Bronchial epithelial cell (primary cell): ENCODE results near the gene PIGR. TPM values are rescaled to one million over a fixed set of nuclear protein-coding genes. Genes with fewer than 3 reads are reported as not detected.

Experiments used
- DNase-seq: peaks from one replicate; pipeline ENCODE4 v3.0.0-alpha.2; 2010; ENCODE audit warnings: low read depth
- FAIRE-seq: peaks from 2 replicates; lab custom pipeline; 2011; peaks lifted over from hg19 to GRCh38; lab: Jason Lieb, UNC
- H3K27me3 ChIP-seq: 2 replicates; pipeline ENCODE4 v1.5.1; 2011; ENCODE audit warnings: low read length; ENCODE audit not compliant: control insufficient read depth, insufficient read depth
- H3K36me3 ChIP-seq: 2 replicates; pipeline ENCODE4 v1.5.1; 2011; ENCODE audit warnings: low read length; ENCODE audit not compliant: control insufficient read depth, insufficient read depth
- H3K4me3 ChIP-seq: 2 replicates; pipeline ENCODE4 v1.5.1; 2011; ENCODE audit warnings: mild to moderate bottlenecking, low read depth, low read length, control low read depth
- total RNA-seq: library from RNA; depleted of rRNA; stranded (reverse); fragments of >200 nt; gene quantifications from 2 replicates; pipeline ENCODE4 v1.2.1, GENCODE V29; 2014
- TF ChIP-seq, protein P1 (sequence below): IDR thresholded peaks from 2 replicates; pipeline ENCODE4 v1.5.1; 2011; ENCODE audit warnings: mild to moderate bottlenecking, moderate library complexity, low read length, control low read depth, inconsistent platforms; ENCODE audit not compliant: insufficient read depth, severe bottlenecking

The PIGR gene
- total RNA-seq, 1 donor from 2014 or later, result under 0.01 TPM

DNA sequence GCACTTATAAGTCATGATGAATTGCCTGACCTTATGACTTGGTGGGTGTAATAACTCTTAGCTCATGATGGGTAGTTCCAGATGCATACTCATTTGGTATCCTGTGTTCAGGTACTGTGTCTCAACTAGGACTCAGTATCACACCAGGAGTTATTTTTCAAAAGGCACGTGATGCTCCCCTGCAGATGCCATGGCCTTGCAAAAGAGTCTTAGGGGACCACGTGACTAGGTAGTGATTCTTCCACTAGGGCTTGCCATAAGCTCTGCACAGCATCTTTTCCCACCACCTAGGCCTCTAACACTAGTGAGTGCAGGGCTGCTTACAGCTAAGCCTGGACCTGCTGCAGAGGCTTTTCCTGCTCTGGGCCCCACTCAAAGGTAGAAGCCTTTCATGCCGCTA is 27.9 kb upstream of the PIGR start:
- FAIRE-seq (no peak), DNase-seq (no peak)

DNA sequence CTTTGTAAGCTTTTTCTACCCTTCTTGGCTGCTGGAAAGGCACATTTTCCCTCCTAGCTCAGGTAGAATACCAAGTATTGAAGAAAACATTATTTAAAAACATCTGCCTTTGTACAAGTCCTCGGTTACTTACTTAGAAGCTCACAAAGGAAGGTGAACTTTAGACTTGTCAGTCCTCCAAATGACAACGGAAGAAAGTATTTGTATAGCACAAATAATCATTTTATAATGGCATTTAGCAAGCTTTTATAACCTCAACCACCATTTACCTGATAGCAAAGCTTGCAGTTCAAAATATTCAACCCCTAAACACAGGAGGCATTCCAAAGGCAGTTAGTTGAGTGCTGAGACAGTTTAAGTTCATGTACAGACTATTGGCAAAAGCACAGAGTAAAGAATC is 26.5 kb upstream of the PIGR start:
- TF ChIP-seq, protein P1, sequence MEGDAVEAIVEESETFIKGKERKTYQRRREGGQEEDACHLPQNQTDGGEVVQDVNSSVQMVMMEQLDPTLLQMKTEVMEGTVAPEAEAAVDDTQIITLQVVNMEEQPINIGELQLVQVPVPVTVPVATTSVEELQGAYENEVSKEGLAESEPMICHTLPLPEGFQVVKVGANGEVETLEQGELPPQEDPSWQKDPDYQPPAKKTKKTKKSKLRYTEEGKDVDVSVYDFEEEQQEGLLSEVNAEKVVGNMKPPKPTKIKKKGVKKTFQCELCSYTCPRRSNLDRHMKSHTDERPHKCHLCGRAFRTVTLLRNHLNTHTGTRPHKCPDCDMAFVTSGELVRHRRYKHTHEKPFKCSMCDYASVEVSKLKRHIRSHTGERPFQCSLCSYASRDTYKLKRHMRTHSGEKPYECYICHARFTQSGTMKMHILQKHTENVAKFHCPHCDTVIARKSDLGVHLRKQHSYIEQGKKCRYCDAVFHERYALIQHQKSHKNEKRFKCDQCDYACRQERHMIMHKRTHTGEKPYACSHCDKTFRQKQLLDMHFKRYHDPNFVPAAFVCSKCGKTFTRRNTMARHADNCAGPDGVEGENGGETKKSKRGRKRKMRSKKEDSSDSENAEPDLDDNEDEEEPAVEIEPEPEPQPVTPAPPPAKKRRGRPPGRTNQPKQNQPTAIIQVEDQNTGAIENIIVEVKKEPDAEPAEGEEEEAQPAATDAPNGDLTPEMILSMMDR, result no peak
- no peaks in the 10 kb centered on the region for H3K36me3 ChIP-seq
- no peak overlapping the region for H3K4me3 ChIP-seq
- FAIRE-seq (no peak), DNase-seq (no peak)
- no peaks in the 10 kb centered on the region for H3K27me3 ChIP-seq

More for the DNA sequence above, 27.9 kb upstream of the PIGR start:
- no peak overlapping the region for H3K4me3 ChIP-seq
- TF ChIP-seq, protein P1, result no peak
- no peaks in the 10 kb centered on the region for H3K27me3 ChIP-seq
- H3K36me3 ChIP-seq, result no peaks in the 10 kb centered on the region

DNA sequence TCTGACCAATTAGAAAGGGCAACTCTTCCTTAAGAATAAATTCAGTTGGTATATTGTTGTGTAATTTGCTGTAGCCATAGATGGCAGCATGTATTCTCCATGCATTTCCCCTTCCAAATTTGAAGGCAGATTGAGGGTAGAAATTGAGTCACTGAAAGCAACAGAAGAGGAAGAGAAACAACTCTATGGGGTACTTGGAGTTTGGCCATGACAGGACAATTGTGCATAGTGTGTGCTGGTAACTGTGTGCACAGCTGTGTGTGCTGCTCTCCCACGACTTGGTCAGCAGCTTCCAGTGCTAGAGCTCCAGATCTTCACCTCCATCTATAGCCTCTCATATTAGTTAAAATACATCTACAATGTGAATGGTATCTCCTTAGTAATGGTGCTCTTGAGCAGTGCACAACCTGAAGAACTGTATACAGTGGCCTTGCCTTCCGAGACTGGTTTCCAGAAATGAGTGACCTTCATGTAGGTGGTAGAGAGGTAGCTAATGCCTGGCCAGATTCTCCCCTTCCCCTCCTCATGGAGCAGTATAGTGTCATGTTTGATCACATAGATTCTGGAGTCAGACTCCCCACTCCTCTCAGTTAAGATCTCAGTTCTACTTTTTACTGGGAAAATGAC is 24.9 kb upstream of the PIGR start:
- FAIRE-seq, result no peak
- Histone ChIP-seq H3K4me3 (no peak overlapping the region), H3K27me3 (no peaks in the 10 kb centered on the region), H3K36me3 (no peaks in the 10 kb centered on the region)
- no peak for DNase-seq
- TF ChIP-seq, protein P1, result no peak

DNA sequence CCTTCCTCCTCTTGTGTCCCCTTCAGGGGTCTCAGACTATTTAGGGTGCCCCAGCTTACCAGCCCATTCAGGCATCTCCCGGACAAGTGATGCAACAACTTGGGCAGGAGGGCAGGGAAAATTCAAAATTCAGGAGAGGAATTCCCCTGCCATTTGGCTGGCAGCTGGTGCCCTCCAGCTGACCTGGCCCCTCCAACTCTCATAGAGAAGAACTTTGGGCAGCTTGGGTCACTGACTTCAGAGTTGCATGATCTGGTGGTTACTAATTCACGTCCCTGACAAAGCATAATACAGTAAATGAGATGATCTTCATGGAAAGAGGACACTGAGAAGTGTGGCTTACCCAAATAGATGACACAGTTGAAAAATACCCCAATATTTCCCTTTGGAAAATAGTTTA is 24.2 kb upstream of the PIGR start, which contains the start of gene FCAMR:
Gene FCAMR (minus strand): TSS at position 15 of the 400 bp plus-strand sequence. CDS start 335 bp downstream, outside the sequence.
- H3K27me3 ChIP-seq, result no peaks in the 10 kb centered on the region
- FAIRE-seq (no peak), DNase-seq (no peak)
- TF ChIP-seq, protein P1, result no peak
- H3K36me3 ChIP-seq, result no peaks in the 10 kb centered on the region
- H3K4me3 ChIP-seq, result no peak within 1 kb of the TSS

DNA sequence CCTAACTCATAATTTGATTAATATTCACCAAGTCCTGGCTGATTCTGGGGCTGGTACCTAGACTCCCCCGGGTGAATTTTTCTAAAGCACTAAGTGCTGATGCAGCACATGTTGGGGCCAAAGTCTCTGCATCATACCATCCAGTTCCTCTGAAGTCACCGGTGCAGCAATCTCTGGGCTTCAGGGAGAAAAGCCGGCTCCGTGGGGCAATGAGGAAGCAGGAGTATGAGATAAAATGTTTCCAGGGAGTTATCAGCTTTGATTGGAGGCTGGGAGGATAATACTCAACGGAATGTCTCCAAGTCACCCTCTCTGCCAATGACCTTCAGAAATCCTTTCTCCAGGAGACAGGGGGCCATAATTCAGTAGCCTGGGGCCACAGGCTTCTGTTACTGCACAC is 22.8 kb upstream of the PIGR start:
- DNase-seq (no peak), FAIRE-seq (no peak)
- TF ChIP-seq, protein P1, result no peak
- Histone ChIP-seq H3K27me3 (no peaks in the 10 kb centered on the region), H3K4me3 (no peak overlapping the region), H3K36me3 (no peaks in the 10 kb centered on the region)
